GM18951 (cell line): Measurements from ENCODE around the gene CABLES1.
"Not testable (repeated sequence)": the region's sequence is repeated elsewhere in the genome, so short reads cannot be mapped to it uniquely, and the experiment has no call there.

Experiments used
- POLR2A ChIP-seq: IDR thresholded peaks from 4 replicates; pipeline ENCODE4 v1.6.1; 2011; ENCODE audit warnings: mild to moderate bottlenecking; ENCODE audit not compliant: insufficient read length, insufficient read depth; ENCODE audit errors: extremely low read depth
- in situ Hi-C: fragments of 300-500 bp; cut with MboI; formaldehyde crosslinking; loops from one replicate; pipeline ENCODE4 v1.12.0; 2022; ENCODE audit warnings: low sequenced_read_pairs, mixed read lengths, inconsistent platforms; ENCODE audit not compliant: unreplicated experiment

Gene CABLES1

GRCh38 chr18:23102493-23103261 lies 32.6 kb upstream of the CABLES1 start:
- TF ChIP-seq POLR2A, result no peak
- in situ Hi-C loops, result no loop called here

GRCh38 chr18:23103449-23103848 lies 31.8 kb upstream of the CABLES1 start:
- no peak for TF ChIP-seq POLR2A
- in situ Hi-C loops, result no loop called here

- in situ Hi-C loops, result no loop called here
- no peak for TF ChIP-seq POLR2A
Observed at GRCh38 chr18:23105030-23105429, 30.3 kb upstream of the CABLES1 start.

GRCh38 chr18:23105581-23106219 lies 29.6 kb upstream of the CABLES1 start:
- in situ Hi-C loops, result no loop called here
- no peak for TF ChIP-seq POLR2A

GRCh38 chr18:23106575-23106974 lies 28.7 kb upstream of the CABLES1 start:
- in situ Hi-C loops, result no loop called here
- no peak for TF ChIP-seq POLR2A

- no peak for TF ChIP-seq POLR2A
- in situ Hi-C loops, result no loop called here
Observed at GRCh38 chr18:23107718-23108117, 27.6 kb upstream of the CABLES1 start.

GRCh38 chr18:23108496-23108895 lies 26.8 kb upstream of the CABLES1 start:
- in situ Hi-C loops, result no loop called here

GRCh38 chr18:23109163-23109562 lies 26.1 kb upstream of the CABLES1 start:
- in situ Hi-C loops, result not testable (repeated sequence)

More at GRCh38 chr18:23108496-23108895, 26.8 kb upstream of the CABLES1 start:
- no peak for TF ChIP-seq POLR2A

- in situ Hi-C loops, result no loop called here
Observed at GRCh38 chr18:23113576-23113975, 21.7 kb upstream of the CABLES1 start.

GRCh38 chr18:23114171-23114881 lies 21.0 kb upstream of the CABLES1 start:
- TF ChIP-seq POLR2A, result no peak
- in situ Hi-C loops, result no loop called here

More at GRCh38 chr18:23113576-23113975, 21.7 kb upstream of the CABLES1 start:
- TF ChIP-seq POLR2A, result no peak

GRCh38 chr18:23114911-23115310 lies 20.4 kb upstream of the CABLES1 start:
- no peak for TF ChIP-seq POLR2A
- in situ Hi-C loops, result no loop called here

GRCh38 chr18:23115683-23116096 lies 19.6 kb upstream of the CABLES1 start:
- TF ChIP-seq POLR2A, result no peak
- in situ Hi-C loops, result no loop called here

GRCh38 chr18:23121133-23121532 lies 14.2 kb upstream of the CABLES1 start:
- in situ Hi-C loops, result no loop called here
- no peak for TF ChIP-seq POLR2A
